HL-60 (cell line): Measurements from ENCODE around the gene SNRPD2.
A peak's percentile ranks its signal among the peaks of the same experiment; 100 is the strongest.

ENCODE experiments used
- DNase-seq, 2 experiments: peaks; one replicate each; pipeline ENCODE4 v3.0.0-alpha.2; 2010 to 2020; ENCODE audit warnings: low read depth in 1 of 2, low spot score in 1 of 2
- H3K27ac ChIP-seq: fragments of 250-450 bp; sonication (Bioruptor Pico); replicated peaks from 2 replicates; pipeline ENCODE4 v1.5.1; 2020; ENCODE audit warnings: mild to moderate bottlenecking, moderate library complexity
- H3K27me3 ChIP-seq: fragments of 250-450 bp; sonication (Bioruptor Pico); 2 replicates; pipeline ENCODE4 v1.5.1; 2021; ENCODE audit warnings: mild to moderate bottlenecking, moderate library complexity; ENCODE audit not compliant: insufficient read depth, poor library complexity, severe bottlenecking
- H3K4me3 ChIP-seq: replicated peaks from 2 replicates; pipeline ENCODE4 v1.5.1; 2011; ENCODE audit warnings: mild to moderate bottlenecking, control low read depth, low read length; ENCODE audit not compliant: insufficient read depth
- CTCF ChIP-seq: IDR thresholded peaks from one replicate; pipeline ENCODE4 v1.5.1; 2011; ENCODE audit warnings: low read length, control low read depth, inconsistent platforms; ENCODE audit not compliant: insufficient read depth
- GABPA ChIP-seq: IDR thresholded peaks from 2 replicates; pipeline ENCODE4 v1.6.1; 2012; ENCODE audit warnings: low read depth
- POLR2AphosphoS5 ChIP-seq: IDR thresholded peaks from 2 replicates; pipeline ENCODE4 v1.6.1; 2012; ENCODE audit warnings: low read depth
- REST ChIP-seq: IDR thresholded peaks from 2 replicates; pipeline ENCODE4 v1.6.1; 2012; ENCODE audit warnings: low read depth; ENCODE audit not compliant: insufficient replicate concordance
- SPI1 ChIP-seq: IDR thresholded peaks from 2 replicates; pipeline ENCODE4 v1.6.1; 2012; ENCODE audit warnings: low read depth, mild to moderate bottlenecking, borderline replicate concordance

The SNRPD2 gene

GRCh38 chr19:45701676-45702075 lies 9.9 kb upstream of the SNRPD2 start:
- no peaks in the 10 kb centered on the region for H3K27me3 ChIP-seq
- no peak for TF ChIP-seq REST
- no peak for TF ChIP-seq SPI1
- no peak for TF ChIP-seq GABPA
- no peak for TF ChIP-seq POLR2AphosphoS5
- no peak for TF ChIP-seq CTCF
- H3K4me3 ChIP-seq = no peak overlapping the region
- DNase-seq = no peak
- no peak overlapping the region for H3K27ac ChIP-seq

- Histone ChIP-seq H3K4me3 (peak overlapping the region; percentile 93), H3K27me3 (no peaks in the 10 kb centered on the region), H3K27ac (peak overlapping the region; percentile 91)
- peak in 1 of 2 experiments; percentile 75 for DNase-seq
- TF ChIP-seq CTCF (peak; percentile 74), SPI1 (no peak)
Measured at GRCh38 chr19:45693106-45693788, 1.5 kb upstream of the SNRPD2 start.

- H3K27me3 ChIP-seq = no peaks in the 10 kb centered on the region
- TF ChIP-seq POLR2AphosphoS5 = peak; percentile 86
- TF ChIP-seq CTCF = no peak
- peak; percentile 38 for TF ChIP-seq REST
- H3K4me3 ChIP-seq = peak within 1 kb of the TSS; percentile 93
- peak; percentile 99 to 100 for DNase-seq
- H3K27ac ChIP-seq = peak within 1 kb of the TSS; percentile 91
Measured at GRCh38 chr19:45692187-45693105, 693 bp upstream of the SNRPD2 start, which contains the start of gene QPCTL. TSS of gene QPCTL (plus strand) at chr19:45692666. CDS start at chr19:45692704, 38 bp downstream.
